ENCODE measurements around the gene SRRT.

SRRT gene

DNA sequence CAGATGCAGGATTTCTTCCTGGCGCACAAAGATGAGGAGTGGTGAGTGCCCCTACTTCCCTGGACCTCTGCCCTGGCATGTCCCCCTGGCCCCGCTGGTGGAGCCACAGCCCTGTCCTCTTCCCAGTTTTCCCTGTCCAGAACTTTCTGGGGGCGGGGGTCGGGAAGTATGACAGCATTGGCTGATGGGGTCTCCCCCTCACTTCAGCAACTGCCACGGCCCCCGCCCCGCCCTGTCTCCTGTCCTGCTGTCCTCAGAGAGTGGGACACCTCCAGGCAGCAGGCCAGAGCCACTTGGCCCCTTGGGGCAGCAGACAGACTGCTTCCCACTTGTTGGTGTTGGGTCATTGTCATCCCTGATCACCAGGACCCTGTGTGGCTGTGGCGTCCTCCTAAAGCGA, 7.3 kb downstream of the SRRT start:
- TF ChIP-seq, protein P1, sequence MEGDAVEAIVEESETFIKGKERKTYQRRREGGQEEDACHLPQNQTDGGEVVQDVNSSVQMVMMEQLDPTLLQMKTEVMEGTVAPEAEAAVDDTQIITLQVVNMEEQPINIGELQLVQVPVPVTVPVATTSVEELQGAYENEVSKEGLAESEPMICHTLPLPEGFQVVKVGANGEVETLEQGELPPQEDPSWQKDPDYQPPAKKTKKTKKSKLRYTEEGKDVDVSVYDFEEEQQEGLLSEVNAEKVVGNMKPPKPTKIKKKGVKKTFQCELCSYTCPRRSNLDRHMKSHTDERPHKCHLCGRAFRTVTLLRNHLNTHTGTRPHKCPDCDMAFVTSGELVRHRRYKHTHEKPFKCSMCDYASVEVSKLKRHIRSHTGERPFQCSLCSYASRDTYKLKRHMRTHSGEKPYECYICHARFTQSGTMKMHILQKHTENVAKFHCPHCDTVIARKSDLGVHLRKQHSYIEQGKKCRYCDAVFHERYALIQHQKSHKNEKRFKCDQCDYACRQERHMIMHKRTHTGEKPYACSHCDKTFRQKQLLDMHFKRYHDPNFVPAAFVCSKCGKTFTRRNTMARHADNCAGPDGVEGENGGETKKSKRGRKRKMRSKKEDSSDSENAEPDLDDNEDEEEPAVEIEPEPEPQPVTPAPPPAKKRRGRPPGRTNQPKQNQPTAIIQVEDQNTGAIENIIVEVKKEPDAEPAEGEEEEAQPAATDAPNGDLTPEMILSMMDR (IDR thresholded peaks at IDR 0.05; ENCODE audit: low read length, missing control alignments) = no peak
- H3K4me3 ChIP-seq (replicated peaks; ENCODE audit: low read depth, low read length) = no peak overlapping the region
- DNase-seq (ENCODE audit: low read depth) = no peak

DNA sequence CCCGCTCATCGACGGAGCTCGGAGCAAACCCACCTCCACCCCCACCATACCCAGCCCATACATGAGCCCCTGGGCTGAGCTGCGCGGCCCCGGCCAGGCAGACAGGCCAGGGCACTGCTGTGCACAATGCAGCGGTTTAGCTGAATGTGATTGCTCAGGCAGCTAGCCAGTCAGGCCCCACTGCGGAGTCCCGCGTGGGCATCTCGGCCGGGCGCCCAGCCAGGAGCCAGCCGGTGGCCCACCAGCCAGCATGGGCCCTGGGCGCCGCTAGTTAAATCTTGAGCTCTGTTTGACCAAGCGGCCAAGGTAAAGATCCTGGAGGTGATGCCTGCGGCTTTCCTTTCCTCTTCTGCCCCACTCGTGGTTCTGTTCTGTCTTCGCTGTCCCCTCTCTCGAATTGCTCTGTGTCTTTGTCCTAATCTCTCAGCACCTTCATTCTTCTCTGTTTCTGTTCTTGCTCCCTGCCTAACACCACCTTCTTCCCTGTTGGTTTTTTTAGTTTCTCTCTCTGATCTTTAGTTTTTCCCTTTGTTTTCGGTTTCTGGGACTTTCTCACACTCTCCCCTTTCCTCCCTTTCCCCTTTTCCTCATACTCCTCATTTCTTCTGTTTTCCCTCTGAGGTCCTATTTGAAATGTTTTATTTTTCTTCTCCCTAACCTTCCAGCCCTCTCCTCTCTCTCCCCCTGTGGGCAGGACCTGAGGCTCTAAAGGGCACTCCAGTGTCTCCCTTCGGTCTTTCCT, 8.1 kb downstream of the SRRT start:
- DNase-seq (ENCODE audit: low read depth) = no peak
- no peak overlapping the region for H3K4me3 ChIP-seq (replicated peaks; ENCODE audit: low read depth, low read length)
- TF ChIP-seq, protein P1 (IDR thresholded peaks at IDR 0.05; ENCODE audit: low read length, missing control alignments) = no peak

DNA sequence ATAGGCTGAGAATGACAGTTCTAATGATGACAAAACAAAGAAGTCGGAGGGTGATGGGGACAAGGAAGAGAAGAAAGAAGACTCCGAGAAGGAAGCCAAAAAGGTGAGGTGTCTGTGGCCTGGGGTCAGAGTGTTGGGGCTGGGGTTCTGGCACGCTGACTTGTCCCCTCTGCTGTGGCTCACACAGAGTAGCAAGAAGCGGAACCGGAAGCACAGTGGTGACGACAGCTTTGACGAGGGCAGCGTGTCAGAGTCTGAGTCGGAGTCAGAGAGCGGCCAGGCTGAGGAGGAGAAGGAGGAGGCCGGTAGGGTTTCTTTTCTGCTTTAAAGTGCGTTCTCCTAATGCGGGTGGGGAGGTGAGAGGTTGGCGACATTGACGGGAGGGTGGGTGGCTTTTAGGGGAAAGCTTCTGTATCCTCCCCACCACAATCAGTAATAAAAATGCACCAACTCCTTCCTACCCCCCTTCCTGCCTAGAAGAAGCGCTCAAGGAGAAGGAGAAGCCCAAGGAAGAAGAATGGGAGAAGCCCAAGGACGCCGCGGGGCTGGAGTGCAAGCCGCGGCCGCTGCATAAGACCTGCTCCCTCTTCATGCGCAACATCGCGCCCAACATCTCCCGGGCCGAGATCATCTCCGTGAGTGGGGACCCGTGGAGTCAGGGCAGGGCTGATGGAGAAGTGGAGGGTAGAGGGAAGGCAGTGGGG, 10.0 kb downstream of the SRRT start:
- TF ChIP-seq, protein P1 (IDR thresholded peaks at IDR 0.05; ENCODE audit: low read length, missing control alignments) = no peak
- no peak for DNase-seq (ENCODE audit: low read depth)
- no peak overlapping the region for H3K4me3 ChIP-seq (replicated peaks; ENCODE audit: low read depth, low read length)

DNA sequence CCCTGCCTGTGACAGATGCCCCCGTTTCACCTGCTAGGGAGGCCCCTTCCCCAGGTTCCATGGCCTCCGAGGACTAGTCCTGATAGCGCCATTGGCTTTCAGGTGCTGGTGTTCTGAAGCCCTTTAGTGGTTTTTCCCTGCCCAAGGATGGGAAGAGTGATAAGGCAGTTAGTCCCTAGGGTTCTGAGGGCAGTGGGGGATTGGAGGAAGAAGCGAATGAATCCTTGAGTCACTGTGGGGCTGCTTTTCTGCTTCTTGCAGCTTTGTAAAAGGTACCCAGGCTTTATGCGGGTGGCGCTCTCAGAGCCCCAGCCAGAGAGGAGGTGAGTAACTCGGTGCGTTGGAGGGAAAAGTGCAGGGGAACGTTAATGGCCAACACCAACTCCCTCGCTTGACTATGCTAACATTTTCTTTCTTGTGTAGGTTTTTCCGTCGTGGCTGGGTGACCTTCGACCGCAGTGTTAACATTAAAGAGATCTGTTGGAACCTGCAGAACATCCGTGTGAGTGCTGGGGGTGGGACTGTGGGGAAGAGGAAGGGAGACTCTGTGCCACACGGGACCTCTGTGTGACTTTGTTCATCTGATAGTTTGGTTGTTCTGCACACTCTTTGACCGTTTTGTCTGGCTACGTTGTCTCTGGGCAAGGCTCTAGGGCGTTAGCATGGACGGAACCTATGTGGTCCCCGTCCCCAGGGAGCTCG, 10.7 kb downstream of the SRRT start:
- TF ChIP-seq, protein P1 (IDR thresholded peaks at IDR 0.05; ENCODE audit: low read length, missing control alignments) = no peak
- H3K4me3 ChIP-seq (replicated peaks; ENCODE audit: low read depth, low read length) = no peak overlapping the region
- DNase-seq (ENCODE audit: low read depth) = no peak

DNA sequence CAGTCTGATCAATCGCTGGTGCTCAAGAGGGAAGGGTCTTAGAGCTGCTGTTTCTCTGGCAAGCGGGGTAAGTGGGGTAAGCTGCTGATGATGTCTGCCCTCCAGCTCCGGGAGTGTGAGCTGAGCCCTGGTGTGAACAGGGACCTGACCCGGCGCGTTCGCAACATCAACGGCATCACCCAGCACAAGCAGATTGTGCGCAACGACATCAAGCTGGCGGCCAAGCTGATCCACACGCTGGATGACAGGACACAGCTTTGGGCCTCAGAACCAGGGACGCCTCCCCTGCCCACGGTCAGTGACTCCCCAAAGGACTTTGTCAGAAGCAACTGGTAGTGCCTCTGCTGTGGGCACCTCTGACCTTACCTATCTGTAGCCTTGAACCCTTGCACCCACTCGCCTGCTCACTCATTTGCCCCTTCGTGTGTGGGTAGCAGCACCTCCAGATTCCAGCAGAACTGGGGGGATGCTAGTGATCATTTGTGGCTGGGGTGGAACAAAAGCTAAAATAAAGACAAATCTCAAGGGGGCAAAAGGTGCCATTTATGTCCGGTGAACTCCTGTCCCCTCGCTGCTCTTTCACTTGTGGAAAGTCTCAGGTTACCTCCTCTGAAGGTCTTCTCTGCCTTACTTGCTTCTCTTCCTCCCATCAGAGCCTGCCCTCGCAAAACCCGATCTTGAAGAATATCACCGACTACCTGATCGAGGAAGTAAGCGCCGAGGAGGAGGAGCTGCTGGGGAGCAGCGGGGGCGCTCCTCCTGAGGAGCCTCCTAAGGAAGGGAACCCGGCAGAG, 11.4 kb downstream of the SRRT start:
- TF ChIP-seq, protein P1 (IDR thresholded peaks at IDR 0.05; ENCODE audit: low read length, missing control alignments) = no peak
- no peak for DNase-seq (ENCODE audit: low read depth)
- H3K4me3 ChIP-seq (replicated peaks; ENCODE audit: low read depth, low read length) = no peak overlapping the region

DNA sequence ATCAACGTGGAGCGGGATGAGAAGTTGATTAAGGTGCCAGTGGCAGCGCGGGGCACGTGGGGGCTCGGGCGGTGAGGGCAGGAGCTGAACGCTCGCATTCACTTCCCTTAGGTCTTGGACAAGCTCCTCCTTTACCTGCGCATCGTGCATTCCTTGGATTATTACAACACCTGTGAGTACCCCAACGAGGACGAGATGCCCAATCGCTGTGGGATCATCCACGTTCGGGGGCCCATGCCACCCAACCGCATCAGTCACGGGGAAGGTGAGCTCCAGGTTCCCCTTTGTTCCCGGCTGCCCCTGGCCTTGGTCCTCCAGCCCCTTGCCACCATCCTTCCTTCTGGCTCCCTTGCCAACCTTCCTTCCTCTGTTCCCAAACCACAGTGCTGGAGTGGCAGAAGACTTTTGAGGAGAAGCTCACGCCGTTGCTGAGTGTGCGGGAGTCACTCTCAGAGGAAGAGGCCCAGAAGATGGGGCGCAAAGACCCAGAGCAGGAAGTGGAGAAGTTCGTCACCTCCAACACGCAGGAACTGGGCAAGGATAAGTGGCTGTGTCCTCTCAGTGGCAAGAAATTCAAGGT, 12.1 kb downstream of the SRRT start:
- H3K4me3 ChIP-seq (replicated peaks; ENCODE audit: low read depth, low read length) = no peak overlapping the region
- TF ChIP-seq, protein P1 (IDR thresholded peaks at IDR 0.05; ENCODE audit: low read length, missing control alignments) = no peak
- no peak for DNase-seq (ENCODE audit: low read depth)

Data from fibroblast of pulmonary artery (primary cell).